GM18511 (cell line): Measurements from ENCODE around the gene TNRC6C.

Experiments
- ATAC-seq: cut with Tn5 transposase; IDR thresholded peaks from one replicate; pipeline ENCODE4 v1.9.1; 2021; ENCODE audit warnings: mild to moderate bottlenecking, moderate library complexity; ENCODE audit not compliant: unreplicated experiment

TNRC6C gene

DNA sequence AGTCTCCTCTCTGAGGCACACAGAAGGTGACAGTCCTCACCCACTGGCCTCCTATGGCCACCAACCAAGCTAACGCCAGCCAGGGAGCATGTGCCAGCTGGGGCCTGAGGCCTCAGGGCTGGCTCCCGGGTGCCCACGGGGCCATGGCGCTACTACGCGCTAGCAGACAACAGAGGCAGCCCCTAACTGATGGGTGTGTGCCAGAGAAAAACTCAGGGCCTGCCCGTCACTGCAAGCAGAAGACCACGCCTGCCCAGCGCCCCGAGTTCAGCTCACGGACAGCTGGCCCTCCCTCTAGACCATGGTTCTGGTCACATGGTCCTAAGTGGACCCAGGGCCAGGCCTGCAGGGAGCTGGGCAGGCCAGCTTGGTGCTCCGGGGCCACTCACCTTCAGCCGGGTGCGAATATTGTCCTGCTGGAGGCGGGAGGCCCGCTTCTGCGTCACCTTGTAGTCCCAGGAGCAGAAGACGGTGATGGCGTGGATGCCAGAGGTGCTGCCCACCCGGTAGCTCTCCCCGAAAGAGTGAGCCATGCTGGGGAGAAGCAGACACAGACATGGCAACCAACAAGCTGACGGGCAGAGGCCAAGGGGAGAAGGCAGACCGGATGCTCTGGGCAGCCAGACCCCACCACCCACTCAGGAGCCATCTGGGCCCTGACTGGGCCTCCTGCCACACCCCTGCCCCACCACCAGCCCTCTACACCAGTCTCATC lies 163.9 kb downstream of the TNRC6C start:
- no peak for ATAC-seq

DNA sequence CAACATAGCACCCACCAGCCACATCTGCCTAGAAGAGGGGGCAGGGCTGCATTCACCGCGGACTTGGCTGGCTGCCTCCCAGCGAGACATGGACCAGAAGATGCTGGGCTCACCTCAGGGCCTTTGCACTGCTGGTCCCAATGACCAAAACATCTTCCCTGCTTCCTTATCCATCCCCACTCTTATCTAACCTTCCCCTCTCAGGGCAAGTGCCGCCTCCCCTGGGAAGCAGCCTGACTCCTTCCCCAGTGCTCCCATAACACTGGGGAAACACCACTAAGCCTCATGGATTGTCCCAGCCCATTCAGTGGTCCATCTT lies 164.4 kb downstream of the TNRC6C start:
- no peak for ATAC-seq

DNA sequence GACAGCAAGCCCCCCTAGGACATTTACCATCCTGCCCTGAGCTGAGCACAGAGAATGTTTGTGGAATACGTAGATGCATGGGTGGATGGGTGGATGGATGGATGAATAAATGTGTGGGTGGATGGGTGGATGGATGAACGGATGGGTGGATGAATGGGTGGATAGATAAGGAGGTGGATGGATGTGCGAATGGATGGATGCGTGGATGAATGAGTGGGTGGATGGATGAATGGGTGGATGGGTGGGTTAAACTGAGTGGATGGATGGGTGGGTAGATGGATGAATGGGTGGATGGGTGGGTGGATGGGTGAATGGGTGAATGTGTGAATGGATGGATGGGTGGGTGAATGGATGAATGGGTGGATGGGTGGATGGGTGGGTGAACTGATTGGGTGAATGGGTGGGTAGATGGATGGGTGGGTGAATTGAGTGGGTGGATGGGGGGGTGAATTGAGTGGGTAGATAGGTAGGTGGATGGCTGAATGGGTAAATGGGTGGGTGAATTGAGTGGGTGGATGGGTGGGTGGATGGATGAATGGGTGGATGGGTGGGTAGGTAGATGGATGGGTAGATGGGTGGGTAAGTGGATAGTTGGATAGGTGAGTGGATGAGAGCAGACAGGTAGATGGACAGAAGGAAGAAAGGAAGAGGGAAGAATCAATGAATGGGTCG lies 164.9 kb downstream of the TNRC6C start:
- no peak for ATAC-seq

DNA sequence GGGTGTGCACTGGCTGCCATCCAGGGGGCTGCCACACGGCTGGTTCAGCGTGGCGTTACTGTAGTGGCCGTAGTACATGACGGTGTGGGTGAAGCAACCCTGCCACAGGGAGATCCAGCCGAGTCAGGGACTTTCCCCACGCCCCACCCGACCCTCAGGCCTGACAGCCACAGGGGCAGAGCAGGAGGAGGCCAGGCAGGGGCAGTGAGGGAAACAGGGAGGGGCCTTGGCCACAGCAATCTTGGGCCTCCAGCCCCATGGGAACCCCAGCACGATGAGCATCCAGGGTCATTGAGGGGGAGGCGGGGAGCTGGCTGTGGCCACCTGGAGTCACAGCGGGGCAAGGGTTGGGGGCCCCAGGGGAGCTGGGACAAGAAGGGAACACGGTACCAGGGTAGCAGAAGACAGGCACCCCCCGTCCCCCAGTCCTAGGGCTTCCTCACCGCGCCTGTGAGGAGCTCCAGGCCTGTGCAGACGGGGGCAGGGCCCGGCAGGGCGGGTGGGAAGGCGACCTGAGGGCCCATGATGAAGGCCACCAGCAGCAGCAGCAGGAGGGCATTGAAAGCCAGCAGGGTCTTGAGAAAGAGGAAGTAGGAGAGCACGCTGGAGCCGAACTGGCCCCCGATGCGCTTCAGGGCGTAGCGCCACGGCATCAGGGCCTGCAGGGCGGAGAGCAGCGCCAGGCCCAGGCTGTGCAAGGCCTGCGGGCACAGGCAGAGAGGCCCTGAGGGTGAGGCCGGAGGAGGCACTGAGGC lies 165.8 kb downstream of the TNRC6C start:
- ATAC-seq = no peak

DNA sequence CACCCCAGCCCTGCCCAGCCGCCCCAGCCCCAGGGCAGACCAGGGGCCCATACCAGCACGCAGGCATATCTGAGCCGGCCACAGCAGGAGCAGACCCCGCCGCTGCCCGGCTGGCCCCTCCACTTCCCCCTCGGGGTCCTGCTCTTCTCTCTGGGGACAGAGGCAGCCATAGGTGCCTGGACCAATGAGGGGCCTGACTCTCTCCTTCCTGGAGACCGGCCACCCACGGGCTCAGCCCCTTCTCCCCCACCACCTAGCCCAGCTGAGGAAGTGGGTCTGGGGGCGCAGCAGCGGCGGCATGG lies 166.3 kb downstream of the TNRC6C start:
- no peak for ATAC-seq

DNA sequence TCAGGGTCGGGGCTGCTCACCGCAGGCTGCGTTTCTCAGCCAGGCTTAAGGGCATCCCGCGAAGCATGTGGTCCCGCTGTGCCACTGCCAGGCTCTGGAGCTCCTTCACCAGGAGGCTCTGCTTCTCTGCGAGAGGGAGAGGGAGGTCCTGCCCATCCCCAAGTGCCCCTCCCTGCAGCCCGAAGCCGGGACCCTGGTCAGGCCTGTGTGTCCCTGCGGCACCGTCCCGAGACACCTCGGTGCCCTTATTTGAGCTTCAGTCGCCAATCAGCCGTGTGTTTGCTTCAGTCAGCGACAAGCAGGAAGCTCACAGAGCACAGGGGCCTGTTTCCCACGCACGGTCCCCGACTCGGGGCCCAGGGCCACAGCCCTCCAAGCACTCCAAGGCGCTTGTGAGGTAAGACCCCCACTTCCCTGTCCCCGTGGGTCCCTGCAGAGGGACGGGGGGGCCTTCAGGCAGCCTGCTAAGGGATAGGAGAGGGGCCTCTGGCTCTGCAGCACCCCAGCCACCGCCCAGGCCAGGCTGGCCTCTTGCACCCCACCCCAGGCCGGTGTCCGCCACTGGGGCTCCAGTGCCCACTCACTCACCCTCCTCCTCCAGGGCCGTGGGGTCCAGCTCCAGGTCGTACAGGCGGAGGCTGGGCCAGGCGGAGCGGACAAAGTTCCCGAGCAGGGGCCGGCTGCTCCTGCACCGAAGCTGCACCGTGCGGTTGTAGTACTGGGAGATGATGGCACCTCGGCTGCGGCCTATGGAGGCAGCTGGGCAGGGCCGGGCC lies 166.8 kb downstream of the TNRC6C start:
- ATAC-seq = no peak

DNA sequence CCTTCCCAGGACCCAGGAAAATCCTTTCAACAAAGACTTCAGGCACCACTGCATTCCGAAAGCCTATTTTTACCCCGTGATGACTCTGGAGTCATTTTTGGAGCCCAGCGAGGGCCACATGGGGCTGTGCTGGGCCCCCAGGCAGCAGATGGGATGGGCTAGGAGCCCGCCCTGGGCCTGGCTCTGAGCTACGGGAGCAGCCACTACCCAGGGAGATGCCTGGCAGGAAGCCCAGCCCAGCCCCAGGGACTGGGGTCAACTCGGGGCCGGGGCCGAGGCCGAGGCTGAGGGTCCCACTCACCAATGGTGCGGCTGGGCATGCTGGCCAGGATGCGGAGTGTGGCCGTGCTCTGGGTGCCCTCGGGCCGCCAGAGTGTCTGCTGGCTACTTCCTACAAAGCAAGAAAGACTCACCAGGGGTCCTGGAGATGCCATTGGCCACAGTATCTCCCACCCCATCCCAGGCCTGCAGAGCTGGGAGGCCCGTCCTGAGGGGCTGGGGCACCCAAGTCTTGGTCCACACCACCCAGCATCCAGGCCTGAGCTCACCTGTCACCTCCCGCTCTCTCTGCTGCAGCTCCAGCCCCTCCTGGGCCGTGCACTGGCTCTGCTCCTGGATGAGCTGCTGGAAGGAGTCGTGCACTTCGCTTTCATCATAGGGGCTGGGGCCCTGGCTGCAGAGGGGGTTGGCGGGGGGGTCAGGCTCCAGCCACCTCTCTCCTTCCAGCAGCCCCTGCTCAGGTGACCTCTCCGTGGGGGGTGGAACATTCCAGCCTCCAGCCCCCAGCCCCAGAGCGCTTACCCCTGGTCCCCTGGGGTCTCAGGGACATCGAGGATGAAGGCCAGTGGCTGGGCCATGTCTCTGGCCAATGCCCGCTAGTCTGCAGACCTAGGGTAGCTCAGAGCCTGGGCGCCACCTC lies 167.7 kb downstream of the TNRC6C start:
- ATAC-seq = no peak

DNA sequence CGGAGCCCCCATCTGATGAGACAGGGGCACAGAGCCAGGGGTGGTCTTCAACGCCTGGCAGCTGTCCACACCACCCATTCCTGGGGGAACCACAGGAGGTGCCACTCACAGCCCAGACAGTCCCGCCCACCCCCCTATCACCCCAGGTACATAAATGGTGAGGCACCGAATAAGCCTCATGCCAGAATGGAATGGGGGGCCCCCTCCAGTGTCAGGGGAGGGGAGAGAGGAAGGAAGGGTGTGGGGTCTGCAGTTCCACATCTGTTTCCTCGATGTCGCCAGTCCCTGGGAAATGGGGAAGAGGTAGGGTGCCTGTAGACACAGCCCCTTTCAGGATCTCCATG lies 168.4 kb downstream of the TNRC6C start:
- ATAC-seq = no peak

DNA sequence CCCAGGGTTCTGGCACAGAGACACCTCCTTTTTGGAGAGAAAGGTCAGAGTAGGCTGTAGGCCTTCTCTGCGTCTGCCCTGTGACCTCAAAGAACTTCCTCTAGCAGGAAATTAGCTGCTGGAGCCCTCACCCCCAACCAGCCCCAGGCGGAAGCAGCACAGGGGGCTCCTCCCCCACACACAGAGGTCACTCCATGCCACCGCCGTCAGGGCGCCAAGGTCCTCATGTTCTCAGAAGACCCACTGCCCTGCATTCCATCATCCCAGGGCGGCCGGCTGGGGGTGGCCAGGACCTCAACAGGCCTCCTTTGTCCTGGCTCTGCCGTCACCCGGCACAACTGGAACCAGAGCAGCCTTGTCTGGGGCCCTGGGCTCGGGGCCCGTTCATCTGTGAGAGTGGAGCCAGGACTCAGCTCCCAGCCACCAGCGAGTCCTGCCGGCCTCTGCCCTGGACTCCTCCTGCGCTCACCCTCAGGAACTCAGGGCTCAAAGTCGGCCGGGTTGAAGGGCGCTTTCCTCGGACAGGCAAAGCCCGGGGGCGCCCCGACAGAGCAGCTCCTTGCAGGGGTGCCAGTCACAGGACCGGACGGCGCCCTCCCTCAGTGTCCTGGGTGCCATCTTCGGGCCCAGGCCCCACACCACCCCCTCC lies 168.9 kb downstream of the TNRC6C start:
- no peak for ATAC-seq

DNA sequence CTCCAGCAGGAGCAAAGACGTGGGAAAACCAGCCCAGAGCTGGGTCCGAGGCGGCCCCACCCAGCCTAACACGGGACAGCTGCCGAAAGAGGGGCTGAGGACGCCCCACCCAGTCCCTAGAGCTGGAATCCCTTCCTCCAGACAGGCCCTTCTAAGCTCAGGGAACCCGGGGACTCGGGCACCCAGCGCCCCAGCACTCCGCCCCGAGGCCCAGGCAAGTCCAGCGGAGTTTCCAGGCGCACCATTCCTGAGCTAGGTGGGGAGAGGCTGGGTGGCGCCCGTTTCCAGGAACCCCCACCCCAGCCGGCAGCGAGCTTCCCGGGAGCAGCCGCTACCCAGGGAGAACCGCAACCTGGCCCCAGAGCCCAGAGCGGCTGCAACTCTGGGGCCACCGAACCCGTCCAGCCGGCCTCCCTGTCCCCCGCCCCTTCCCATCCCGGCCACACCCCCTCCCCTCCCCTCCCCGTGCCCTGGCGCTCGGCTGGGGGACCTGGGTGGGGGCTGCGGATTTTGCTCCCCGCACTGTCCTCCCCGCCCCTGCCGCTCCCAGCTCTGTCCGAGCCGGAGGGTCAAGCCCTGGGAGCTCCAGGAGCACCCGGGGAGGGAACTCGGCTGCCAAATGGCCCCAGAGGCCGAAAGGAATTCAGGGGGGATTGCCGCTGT lies 169.5 kb downstream of the TNRC6C start:
- no peak for ATAC-seq

DNA sequence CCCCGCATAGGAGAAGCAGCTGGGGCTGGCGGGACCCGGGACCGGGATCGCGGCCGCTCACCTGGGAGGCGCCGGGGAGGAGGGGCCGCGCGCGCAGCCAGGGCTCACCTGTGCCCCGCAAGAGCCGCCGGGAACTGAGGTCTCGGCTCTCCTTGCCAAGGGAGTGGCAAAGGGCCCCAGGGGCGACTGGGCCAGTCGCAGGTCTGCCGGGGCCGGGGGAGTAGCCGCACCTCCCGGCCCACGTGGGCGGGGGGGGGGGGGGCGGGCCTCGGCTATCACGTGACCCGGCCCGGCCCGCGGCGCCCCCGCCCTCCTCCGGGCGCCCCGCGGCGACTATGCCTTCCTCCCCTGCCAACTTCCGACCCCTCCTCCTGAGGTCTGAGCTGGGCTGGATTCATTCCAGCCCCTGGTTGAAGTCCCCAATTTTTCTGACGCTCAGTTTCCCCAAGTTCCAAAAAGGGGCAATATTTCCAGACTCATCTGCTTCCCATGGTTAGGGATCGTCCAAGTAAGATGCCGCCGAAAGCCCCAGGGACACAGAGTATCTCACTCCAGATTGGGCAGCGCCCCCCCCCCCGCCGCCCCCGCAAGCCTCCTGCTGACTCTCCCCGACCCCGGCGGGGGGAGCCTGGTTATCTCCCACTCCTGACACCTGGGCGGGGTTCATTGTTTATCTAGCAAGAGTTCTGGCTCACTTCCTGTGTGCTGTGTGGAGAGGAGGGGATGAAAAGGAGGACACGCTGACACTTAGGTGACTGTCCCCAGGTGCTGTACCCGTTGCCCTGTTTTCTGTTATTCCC lies 170.2 kb downstream of the TNRC6C start, which contains the start of gene TMC6:
TSS of gene TMC6 (minus strand) at position 205 of the 800 bp plus-strand sequence. CDS start 1,923 bp downstream, outside the sequence.
- ATAC-seq = peak; percentile 17

DNA sequence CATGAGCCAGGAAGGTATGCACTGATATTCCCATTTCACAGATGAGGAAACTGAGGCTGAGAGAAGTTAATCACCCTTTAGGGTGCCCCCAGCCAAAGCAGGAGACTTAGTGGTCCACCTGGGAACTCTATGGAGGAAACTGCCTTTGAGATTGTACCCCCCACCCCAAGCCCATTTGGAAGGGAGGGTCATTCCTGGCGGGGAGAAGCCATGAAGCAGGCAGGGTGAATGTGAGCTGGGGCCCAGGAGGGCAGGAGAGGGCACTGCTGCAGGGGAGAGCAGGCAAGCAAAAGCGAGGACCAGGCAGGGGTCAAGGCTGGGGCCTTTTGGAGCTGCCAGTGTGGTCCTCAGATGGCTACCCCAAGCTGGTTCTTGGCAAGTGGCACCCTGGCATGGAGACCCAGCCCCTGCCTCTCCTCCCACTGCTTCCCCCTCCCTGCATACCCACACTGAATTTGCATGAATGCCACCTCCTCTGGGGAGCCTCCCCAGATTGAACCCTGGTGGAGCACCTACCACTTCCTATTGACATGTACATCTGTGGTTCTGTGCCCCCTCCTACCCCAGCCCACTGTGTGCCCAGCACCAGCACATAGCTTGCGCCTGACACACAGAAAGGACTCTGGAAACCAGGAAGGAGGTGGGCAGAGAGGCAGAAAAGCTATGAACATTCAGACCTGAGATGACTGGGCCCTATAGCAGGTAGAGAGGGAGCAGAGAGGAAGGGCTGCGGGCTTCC lies 171.0 kb downstream of the TNRC6C start:
- ATAC-seq = no peak

DNA sequence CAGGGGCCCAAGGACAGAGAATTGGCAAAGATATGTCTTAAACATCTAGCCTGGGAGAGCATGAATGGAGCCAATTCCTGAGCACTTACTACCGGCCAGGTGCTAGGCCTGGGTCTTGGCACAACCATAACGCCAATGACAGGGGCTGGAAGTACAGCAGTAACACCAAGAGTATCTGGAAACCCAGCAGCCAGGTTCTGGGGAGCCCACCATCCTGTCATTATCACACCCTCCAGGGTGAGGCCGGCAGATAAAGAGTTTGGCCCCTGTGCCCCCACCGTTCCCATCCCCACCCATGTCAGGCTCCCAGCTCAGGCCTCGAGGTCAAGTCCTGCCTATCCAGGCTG lies 171.6 kb downstream of the TNRC6C start:
- no peak for ATAC-seq

DNA sequence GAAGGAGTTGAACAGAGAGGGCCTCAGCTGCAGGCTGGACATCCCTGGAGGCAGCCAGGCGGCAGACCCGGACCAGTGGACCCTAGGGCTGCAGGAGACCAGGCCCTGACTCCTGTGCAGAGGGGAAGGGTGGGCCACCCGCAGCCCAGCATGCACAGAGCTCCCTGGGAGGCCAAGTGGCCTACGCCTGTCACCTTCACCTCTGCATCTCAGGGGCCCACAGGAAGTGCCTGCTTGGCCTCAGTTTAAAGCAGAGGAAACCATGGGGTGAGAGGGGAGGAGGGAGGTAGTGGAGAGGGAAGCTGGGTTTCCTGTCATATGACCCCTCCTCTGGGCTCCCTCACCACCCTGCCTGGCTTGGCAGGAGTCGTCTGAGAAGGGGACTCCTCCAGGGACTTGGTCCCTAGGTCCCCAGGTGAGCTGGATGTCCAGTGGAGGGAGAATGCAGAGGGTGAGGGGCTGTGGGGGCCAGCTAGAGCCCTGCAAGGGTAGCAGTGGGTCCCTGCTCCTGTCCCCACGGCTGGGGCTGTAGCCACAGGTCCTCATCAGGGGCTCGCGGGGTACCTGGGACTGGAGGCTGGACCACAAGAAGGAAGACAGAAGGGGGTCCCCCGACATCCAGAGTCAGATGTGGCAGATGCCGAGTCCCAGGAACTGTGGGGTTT lies 172.1 kb downstream of the TNRC6C start, which contains the start of gene TMC8:
TSS of gene TMC8 (plus strand) at position 335 of the 665 bp plus-strand sequence. CDS start 818 bp downstream, outside the sequence.
- ATAC-seq = peak; percentile 35

DNA sequence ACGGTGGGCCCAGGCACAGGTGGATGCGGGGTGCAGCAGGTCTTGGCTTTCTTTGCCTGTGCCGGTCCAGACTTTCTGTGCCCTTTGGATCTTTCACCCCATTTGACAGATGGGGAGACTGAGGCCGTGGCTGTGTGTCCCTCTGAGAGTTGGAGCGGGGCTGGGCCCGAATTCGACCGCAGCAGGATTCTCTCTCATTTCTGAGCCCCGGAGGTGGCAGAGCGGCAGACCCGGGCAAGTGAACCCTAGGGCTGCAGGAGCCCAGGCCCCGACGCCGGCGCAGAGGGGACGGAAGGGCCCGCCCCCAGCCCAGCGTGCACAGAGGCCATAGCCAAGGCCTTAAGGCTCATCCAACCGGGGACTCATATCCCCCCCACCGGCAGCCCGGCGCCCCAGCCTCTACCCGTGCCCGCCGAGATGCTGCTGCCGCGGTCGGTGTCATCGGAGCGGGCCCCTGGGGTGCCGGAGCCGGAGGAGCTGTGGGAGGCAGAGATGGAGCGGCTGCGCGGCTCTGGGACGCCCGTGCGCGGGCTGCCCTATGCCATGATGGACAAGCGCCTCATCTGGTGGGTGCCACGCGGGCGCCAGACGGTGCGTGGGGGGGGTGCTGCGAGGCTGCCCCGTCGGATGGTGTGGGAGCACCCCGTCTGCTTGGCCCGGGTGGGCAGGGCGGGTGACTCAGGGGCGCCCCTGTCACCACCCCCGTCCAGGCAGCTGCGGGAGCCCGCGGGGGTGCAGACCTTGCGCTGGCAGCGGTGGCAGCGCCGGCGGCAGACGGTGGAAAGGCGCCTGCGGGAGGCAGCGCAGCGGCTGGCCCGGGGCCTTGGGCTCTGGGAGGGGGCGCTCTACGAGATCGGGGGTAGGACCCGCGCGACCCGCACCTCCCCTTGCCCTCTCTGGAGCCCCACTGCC lies 172.9 kb downstream of the TNRC6C start:
- ATAC-seq = no peak

DNA sequence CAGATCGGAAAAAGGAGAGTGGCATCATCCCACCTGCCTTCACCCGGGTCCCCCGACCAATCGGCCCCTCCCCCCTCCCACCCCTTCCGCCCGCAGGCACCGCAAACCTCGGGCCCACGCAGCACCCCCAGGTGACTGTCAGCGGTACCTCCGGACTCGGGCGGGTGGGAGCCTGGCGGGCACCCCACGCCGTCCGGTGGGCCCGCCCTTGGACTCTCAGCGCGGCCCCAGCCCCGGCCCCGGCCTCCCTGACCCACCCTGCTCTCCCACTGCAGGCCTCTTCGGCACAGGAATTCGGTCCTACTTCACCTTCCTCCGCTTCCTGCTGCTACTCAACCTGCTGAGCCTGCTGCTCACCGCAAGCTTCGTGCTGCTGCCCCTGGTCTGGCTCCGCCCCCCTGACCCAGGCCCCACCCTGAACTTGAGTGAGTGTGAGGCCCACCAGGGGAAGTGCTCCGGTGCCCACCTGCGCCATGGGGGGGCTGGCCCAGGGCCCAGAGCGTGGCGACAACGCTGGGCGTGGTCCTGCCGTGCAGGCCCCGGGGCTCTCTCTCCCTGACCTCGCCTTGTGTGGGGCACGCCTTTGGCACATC lies 173.7 kb downstream of the TNRC6C start:
- peak; percentile 27 for ATAC-seq
